Esophagus squamous epithelium (tissue), 5 donors: ENCODE results near the gene RREB1. TPM values are rescaled to one million over a fixed set of nuclear protein-coding genes. Genes with fewer than 3 reads are reported as not detected.

Experiments used
- DNase-seq: peaks from one replicate; lab custom pipeline; 2025; lab: John Stamatoyannopoulos, UW
- H3K27ac ChIP-seq, 4 donors: fragments of 200-600 bp; sonication (generic); one replicate each; pipeline ENCODE4 v1.5.1; 2016 to 2019; ENCODE audit warnings: mild to moderate bottlenecking in 1 of 4
- H3K27me3 ChIP-seq, 4 donors: fragments of 200-600 bp; sonication (generic); 1 replicate in 3 of 4; 2 replicates in 1 of 4; pipeline versions ENCODE4 v1.5.1 to v1.6.0; 2017 to 2021; ENCODE audit warnings: antibody characterized with exemption in 1 of 4
- H3K36me3 ChIP-seq, 3 donors: fragments of 200-600 bp; sonication (generic); one replicate each; pipeline ENCODE4 v1.5.1; 2016 to 2019
- H3K4me1 ChIP-seq, 3 donors: fragments of 200-600 bp; sonication (generic); one replicate each; pipeline ENCODE4 v1.5.1; 2017 to 2019
- H3K4me3 ChIP-seq, 4 donors: fragments of 200-600 bp; sonication (generic); 1 replicate in 3 of 4; 2 replicates in 1 of 4; pipeline ENCODE4 v1.5.1; 2016 to 2019; ENCODE audit warnings: mild to moderate bottlenecking in 2 of 4, moderate library complexity in 1 of 4
- H3K9me3 ChIP-seq, 3 donors: fragments of 200-600 bp; sonication (generic); one replicate each; pipeline ENCODE4 v1.5.1; 2016 to 2019
- POLR2A ChIP-seq, 4 donors: fragments of 450-650 bp; IDR thresholded peaks; one replicate each; pipeline ENCODE4 v1.6.1; 2017; ENCODE audit warnings: antibody characterized with exemption in 4 of 4, mild to moderate bottlenecking in 4 of 4, moderate library complexity in 3 of 4
- WGBS, 2 donors: methylation state at CpG; one replicate each; pipeline ENCODE4 v1.1.5; 2018; 5-methylcytosine and 5-hydroxymethylcytosine counted together
- intact Hi-C: fragments of 100-400 bp; cut with DNase I; formaldehyde crosslinking; loops from one replicate; pipeline ENCODE4 v1.15.0; 2022
- total RNA-seq, 4 donors: library from RNA; depleted of rRNA; stranded (reverse); fragments of >200 nt; gene quantifications; one replicate each; pipeline ENCODE4 v1.1.0, GENCODE V29; 2016
- TF ChIP-seq, protein P1 (sequence below), 6 experiments: fragments of 450-650 bp in 4 of 6; fragments of 200-600 bp in 2 of 6; sonication (generic) in 2 of 6; IDR thresholded peaks; one replicate each; pipeline ENCODE4 v1.5.1; 2016 to 2019; ENCODE audit warnings: antibody characterized with exemption in 6 of 6, mild to moderate bottlenecking in 4 of 6, moderate library complexity in 4 of 6
- donor health status: DM: yes; HTN: yes; CAD: no.

Gene RREB1
- total RNA-seq, 4 donors from 2014 or later = 41.7 to 79.6 (median 57.5) TPM

DNA sequence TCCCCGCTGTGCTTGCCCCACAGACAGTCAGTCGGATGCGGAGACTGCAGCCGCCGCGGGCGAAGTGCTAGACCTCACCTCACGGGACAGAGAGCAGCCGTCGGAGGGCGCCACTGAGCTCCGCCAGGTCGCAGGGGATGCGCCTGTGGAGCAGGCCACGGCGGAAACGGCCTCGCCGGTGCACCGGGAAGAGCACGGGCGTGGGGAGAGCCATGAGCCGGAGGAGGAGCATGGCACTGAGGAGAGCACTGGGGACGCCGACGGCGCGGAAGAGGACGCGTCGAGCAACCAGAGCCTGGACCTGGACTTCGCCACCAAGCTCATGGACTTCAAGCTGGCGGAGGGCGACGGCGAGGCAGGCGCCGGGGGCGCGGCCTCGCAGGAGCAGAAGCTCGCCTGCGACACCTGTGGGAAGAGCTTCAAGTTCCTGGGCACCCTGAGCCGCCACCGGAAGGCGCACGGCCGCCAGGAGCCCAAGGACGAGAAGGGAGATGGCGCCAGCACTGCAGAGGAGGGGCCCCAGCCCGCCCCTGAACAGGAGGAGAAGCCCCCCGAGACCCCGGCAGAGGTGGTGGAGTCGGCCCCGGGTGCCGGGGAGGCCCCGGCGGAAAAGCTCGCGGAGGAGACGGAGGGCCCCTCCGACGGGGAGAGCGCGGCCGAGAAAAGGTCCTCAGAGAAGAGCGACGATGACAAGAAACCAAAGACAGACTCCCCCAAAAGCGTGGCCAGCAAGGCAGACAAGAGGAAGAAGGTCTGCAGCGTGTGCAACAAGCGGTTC lies 138.8 kb downstream of the RREB1 start:
- DNase-seq = no peak
- peaks cover 0 to 24% (median 8%) of the 10 kb centered on the region in 3 donors for H3K4me1 ChIP-seq
- no peak overlapping the region for H3K27ac ChIP-seq
- no peaks in the 10 kb centered on the region for H3K27me3 ChIP-seq
- 92 to 98% methylated on average over 8 to 50 of the region's 71 CpGs for WGBS, 2 donors
- no peak overlapping the region for H3K4me3 ChIP-seq
- H3K9me3 ChIP-seq = no peaks in the 10 kb centered on the region
- peaks cover 37 to 85% (median 56%) of the 10 kb centered on the region in 3 donors for H3K36me3 ChIP-seq
- intact Hi-C loops = loop anchor here (10.0 kb wide), 1 partner anchor 562 kb away; no protein-coding TSS in a partner anchor
- no peak for TF ChIP-seq POLR2A (IDR thresholded peaks at IDR 0.05)
- TF ChIP-seq, protein P1, sequence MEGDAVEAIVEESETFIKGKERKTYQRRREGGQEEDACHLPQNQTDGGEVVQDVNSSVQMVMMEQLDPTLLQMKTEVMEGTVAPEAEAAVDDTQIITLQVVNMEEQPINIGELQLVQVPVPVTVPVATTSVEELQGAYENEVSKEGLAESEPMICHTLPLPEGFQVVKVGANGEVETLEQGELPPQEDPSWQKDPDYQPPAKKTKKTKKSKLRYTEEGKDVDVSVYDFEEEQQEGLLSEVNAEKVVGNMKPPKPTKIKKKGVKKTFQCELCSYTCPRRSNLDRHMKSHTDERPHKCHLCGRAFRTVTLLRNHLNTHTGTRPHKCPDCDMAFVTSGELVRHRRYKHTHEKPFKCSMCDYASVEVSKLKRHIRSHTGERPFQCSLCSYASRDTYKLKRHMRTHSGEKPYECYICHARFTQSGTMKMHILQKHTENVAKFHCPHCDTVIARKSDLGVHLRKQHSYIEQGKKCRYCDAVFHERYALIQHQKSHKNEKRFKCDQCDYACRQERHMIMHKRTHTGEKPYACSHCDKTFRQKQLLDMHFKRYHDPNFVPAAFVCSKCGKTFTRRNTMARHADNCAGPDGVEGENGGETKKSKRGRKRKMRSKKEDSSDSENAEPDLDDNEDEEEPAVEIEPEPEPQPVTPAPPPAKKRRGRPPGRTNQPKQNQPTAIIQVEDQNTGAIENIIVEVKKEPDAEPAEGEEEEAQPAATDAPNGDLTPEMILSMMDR (IDR thresholded peaks at IDR 0.05) = peak in 1 of 6 experiments; percentile 10

DNA sequence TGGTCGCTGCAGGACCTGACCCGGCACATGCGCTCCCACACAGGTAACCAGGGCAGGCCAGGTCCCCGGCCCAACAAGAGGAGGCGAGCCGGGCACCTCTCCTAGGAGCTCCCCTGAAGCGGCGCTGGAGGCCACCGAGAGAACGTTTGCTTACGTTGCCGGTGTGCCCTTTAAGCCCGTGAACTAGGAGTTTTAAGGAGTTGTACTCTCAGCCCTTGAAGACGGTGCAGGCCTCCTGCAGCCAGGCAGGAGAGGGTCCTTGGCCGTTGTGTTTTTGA lies 139.4 kb downstream of the RREB1 start:
- no peak for DNase-seq
- Histone ChIP-seq H3K4me3 (no peak overlapping the region), H3K36me3 (peaks cover 37 to 85% (median 62%) of the 10 kb centered on the region in 3 donors), H3K27me3 (no peaks in the 10 kb centered on the region), H3K4me1 (peaks cover 0 to 18% (median 8%) of the 10 kb centered on the region in 3 donors), H3K9me3 (no peaks in the 10 kb centered on the region), H3K27ac (no peak overlapping the region)
- 88 to 92% methylated on average over 8 to 13 of the region's 15 CpGs for WGBS, 2 donors
- intact Hi-C loops = loop anchor here (10.0 kb wide), 1 partner anchor 562 kb away; no protein-coding TSS in a partner anchor
- no peak for TF ChIP-seq POLR2A (IDR thresholded peaks at IDR 0.05)
- TF ChIP-seq, protein P1 (IDR thresholded peaks at IDR 0.05) = no peak

DNA sequence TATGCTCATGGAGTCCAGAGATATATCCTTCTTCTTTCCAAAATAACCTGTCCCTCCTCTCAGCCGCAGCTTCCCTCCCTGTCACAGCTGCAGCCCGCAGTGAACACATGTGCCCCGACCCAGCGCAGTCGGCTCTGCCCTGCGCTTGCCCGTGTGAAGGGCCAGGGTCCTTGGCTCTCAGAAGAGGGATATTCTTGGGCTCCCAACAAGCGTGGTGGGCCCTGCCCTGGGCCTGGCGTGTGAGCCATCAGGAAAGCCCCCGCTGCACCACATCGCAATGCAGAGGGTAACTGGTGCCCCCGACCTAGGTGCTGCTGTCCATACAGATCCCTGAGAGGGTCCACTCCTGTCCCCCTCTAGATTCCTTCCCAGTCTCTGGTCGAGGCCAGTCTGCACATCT lies 140.1 kb downstream of the RREB1 start:
- no peak overlapping the region for H3K27ac ChIP-seq
- H3K4me1 ChIP-seq = peaks cover 0 to 11% (median 6%) of the 10 kb centered on the region in 3 donors
- no peak for DNase-seq
- no peak overlapping the region for H3K4me3 ChIP-seq
- TF ChIP-seq, protein P1 (IDR thresholded peaks at IDR 0.05) = no peak
- TF ChIP-seq POLR2A (IDR thresholded peaks at IDR 0.05) = no peak
- H3K27me3 ChIP-seq = no peaks in the 10 kb centered on the region
- 90 to 93% methylated on average over 3 to 10 of the region's 13 CpGs for WGBS, 2 donors
- peaks cover 37 to 91% (median 65%) of the 10 kb centered on the region in 3 donors for H3K36me3 ChIP-seq
- H3K9me3 ChIP-seq = no peaks in the 10 kb centered on the region
- intact Hi-C loops = loop anchor here (10.0 kb wide), 1 partner anchor 563 kb away; no protein-coding TSS in a partner anchor

DNA sequence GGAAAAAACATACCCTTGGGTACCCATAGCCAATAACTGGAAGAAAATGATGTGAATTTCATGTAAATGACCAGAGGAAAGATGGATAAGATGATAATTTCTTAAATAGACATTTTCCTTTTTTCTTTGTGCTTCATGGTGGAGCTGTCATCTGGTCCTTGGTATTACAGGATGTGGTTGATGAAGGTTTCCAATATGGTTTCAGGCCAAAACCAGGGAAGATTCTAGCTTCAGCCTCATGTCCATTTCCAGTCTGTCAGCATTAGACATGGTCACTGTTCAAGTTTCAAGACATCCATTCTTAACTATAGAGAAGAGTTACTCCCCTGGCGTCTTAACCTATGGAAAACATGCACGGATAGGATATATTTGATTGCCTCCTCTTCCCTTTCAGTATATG lies 141.6 kb downstream of the RREB1 start:
- H3K9me3 ChIP-seq = no peaks in the 10 kb centered on the region
- TF ChIP-seq, protein P1 (IDR thresholded peaks at IDR 0.05) = no peak
- TF ChIP-seq POLR2A (IDR thresholded peaks at IDR 0.05) = no peak
- no peaks in the 10 kb centered on the region for H3K4me1 ChIP-seq
- H3K36me3 ChIP-seq = peaks cover 37 to 84% (median 65%) of the 10 kb centered on the region in 3 donors
- WGBS, 2 donors = 89 to 90% methylated on average over 2 of the region's 2 CpGs
- H3K4me3 ChIP-seq = no peak overlapping the region
- DNase-seq = no peak
- H3K27me3 ChIP-seq = no peaks in the 10 kb centered on the region
- H3K27ac ChIP-seq = no peak overlapping the region
- intact Hi-C loops = loop anchor here (10.0 kb wide), 1 partner anchor 565 kb away; no protein-coding TSS in a partner anchor

DNA sequence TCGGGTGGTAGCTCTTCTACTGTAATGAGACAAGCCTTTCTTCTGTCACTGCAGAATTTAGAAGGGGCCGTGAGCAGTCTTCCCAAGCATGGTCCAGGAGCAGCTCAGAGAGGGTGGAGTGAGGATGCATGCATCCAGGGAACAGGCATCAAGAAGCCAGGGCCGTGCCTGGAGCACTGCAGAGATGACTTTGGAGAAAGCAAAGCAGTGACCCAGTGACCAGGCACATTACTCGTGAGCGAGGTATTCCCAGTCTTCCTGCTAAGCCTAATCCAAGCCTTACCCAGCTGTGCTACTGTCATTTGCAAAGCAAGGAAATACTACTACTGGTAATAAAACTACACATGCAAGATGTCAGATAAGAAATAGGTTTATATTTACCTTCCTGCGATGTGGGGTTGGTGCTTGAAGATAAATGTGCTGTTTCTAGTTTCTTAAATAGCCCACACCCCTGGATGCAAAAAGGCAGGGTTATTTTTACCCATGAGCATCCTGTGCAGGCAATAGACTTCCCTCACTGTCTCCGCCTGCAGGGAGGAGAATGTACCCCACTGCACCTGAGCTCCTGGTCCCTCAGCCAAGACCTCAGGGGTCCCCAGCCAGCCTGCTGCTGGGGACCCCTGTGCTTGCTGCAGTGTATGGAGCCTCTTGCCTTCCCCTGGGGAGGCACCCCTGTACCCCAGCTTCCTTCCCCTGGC lies 142.3 kb downstream of the RREB1 start:
- no peak for DNase-seq
- TF ChIP-seq, protein P1 (IDR thresholded peaks at IDR 0.05) = no peak
- TF ChIP-seq POLR2A (IDR thresholded peaks at IDR 0.05) = no peak
- intact Hi-C loops = loop anchor here (10.0 kb wide), 1 partner anchor 565 kb away; no protein-coding TSS in a partner anchor
- WGBS, 2 donors = 70 to 73% methylated on average over 4 to 5 of the region's 7 CpGs
- Histone ChIP-seq H3K36me3 (peaks cover 37 to 77% (median 65%) of the 10 kb centered on the region in 3 donors), H3K4me3 (no peak overlapping the region), H3K4me1 (no peaks in the 10 kb centered on the region), H3K27ac (no peak overlapping the region), H3K27me3 (no peaks in the 10 kb centered on the region), H3K9me3 (no peaks in the 10 kb centered on the region)
